GM19455 (cell line): ENCODE measurements around the gene PWWP2B.
"Not testable (repeated sequence)": the region's sequence is repeated elsewhere in the genome, so short reads cannot be mapped to it uniquely, and the experiment has no call there.

Experiments
- ATAC-seq: cut with Tn5 transposase; IDR thresholded peaks from one replicate; pipeline ENCODE4 v1.9.1; 2021; ENCODE audit not compliant: unreplicated experiment

Gene PWWP2B

GRCh38 chr10:132379026-132379425 lies 18.0 kb upstream of the PWWP2B start:
- not testable (repeated sequence) for ATAC-seq

- not testable (repeated sequence) for ATAC-seq
Measured at GRCh38 chr10:132380986-132381385, 16.0 kb upstream of the PWWP2B start.

- ATAC-seq: no peak
Measured at GRCh38 chr10:132381741-132382140, 15.3 kb upstream of the PWWP2B start.

GRCh38 chr10:132382231-132382922 lies 14.6 kb upstream of the PWWP2B start:
- no peak for ATAC-seq

- ATAC-seq: no peak
Measured at GRCh38 chr10:132383101-132383500, 13.9 kb upstream of the PWWP2B start.

GRCh38 chr10:132383751-132384196 lies 13.2 kb upstream of the PWWP2B start:
- no peak for ATAC-seq

- ATAC-seq: no peak
Measured at GRCh38 chr10:132384618-132385388, 12.2 kb upstream of the PWWP2B start.

GRCh38 chr10:132385389-132385667 lies 11.7 kb upstream of the PWWP2B start:
- ATAC-seq: no peak

GRCh38 chr10:132385721-132386418 lies 11.1 kb upstream of the PWWP2B start:
- ATAC-seq: no peak

GRCh38 chr10:132386419-132386831 lies 10.6 kb upstream of the PWWP2B start:
- no peak for ATAC-seq

GRCh38 chr10:132386896-132387295 lies 10.1 kb upstream of the PWWP2B start:
- ATAC-seq: not testable (repeated sequence)

GRCh38 chr10:132387764-132388210 lies 9.2 kb upstream of the PWWP2B start:
- ATAC-seq: no peak

- ATAC-seq: no peak
Measured at GRCh38 chr10:132388891-132389432, 8.0 kb upstream of the PWWP2B start.

- ATAC-seq: no peak
Measured at GRCh38 chr10:132389433-132390169, 7.4 kb upstream of the PWWP2B start.

- no peak for ATAC-seq
Measured at GRCh38 chr10:132390170-132390920, 6.7 kb upstream of the PWWP2B start.

- no peak for ATAC-seq
Measured at GRCh38 chr10:132390921-132391675, 5.9 kb upstream of the PWWP2B start.

GRCh38 chr10:132391676-132392020 lies 5.4 kb upstream of the PWWP2B start:
- no peak for ATAC-seq

GRCh38 chr10:132392184-132392800 lies 4.7 kb upstream of the PWWP2B start:
- no peak for ATAC-seq
